Measurements from ENCODE around the gene ATP8A2. TPM values are rescaled to one million over a fixed set of nuclear protein-coding genes. Genes with fewer than 3 reads are reported as not detected.
"Not testable (repeated sequence)": the region's sequence is repeated elsewhere in the genome, so short reads cannot be mapped to it uniquely, and the experiment has no call there.

The ATP8A2 gene
- total RNA-seq, 2 experiments from 2014 or later: 1.6 to 1.7 TPM

DNA sequence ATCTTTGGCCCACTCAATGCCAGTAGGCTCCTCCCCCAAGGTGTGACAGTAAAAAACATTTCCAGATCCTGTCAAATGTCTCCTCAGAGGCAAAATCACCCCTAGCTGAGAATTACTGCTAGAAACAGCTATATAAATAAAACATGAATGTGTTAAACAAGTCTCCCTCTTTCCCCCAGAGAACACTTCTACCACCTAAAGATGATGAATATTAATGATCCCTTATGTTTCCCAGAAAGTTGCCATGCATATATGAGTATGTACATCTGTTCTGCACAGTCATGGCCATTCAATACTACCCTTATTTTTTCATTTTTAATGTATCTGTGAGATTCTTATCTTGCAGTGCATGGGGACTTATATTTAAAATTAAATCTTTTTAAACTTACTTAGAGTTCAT is 450.0 kb downstream of the ATP8A2 start:
- no peaks in the 10 kb centered on the region for H3K4me1 Mint-ChIP-seq
- H3K4me3 Mint-ChIP-seq: no peak overlapping the region
- no peaks in the 10 kb centered on the region for H3K27me3 Mint-ChIP-seq
- no peak for DNase-seq
- H3K36me3 Mint-ChIP-seq: no peaks in the 10 kb centered on the region
- no peak overlapping the region for H3K27ac Mint-ChIP-seq
- H3K9me3 Mint-ChIP-seq: peaks cover 2% of the 10 kb centered on the region

DNA sequence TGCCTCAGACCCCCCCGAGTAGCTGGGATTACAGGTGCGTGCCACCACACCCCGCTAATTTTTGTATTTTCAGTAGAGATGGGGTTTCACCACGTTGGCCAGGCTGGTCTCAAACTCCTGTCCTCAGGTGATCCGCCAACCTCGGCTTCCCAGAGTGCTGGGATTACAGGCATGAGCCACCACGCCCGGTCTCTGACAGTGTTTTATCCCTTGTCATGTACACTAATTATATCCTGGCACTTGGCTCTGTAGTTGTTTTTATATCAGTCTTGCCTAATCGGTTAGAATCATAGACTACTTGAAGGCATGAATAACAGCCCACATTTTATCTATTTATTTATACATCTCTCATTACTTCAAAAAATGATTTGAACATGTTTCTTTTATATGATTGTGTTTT is 455.4 kb downstream of the ATP8A2 start:
- H3K27ac Mint-ChIP-seq, H3K4me3 Mint-ChIP-seq, H3K9me3 Mint-ChIP-seq, H3K36me3 Mint-ChIP-seq, DNase-seq, H3K4me1 Mint-ChIP-seq, H3K27me3 Mint-ChIP-seq: not testable (repeated sequence)

DNA sequence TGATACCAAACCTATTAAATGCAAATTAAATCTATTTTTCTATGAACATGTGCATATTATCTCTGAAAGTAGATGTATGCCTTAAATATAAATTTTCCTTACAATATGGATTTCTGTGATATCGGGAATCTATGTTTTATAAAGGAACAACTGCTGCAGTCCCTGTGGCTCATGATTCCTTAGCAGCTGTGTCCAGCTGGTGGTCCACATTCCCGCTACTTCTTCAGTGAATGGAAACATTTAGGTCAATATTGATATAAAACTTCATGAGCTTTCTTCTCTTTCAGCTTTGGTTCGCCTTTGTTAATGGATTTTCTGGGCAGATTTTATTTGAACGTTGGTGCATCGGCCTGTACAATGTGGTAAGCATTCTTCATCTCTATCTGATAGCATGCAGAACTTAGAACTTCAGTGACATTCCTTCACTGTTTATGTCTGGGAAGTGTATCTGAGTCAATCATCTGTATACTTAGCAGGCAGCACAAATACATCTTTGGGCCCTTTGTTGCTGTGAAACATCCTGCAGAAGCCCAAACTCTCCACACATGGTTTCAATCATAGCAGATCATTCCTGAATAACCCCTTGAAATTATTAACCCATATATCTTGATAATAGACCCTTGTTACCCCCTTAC is 456.2 kb downstream of the ATP8A2 start:
- DNase-seq: no peak
- H3K27ac Mint-ChIP-seq: no peak overlapping the region
- H3K4me1 Mint-ChIP-seq: no peaks in the 10 kb centered on the region
- H3K9me3 Mint-ChIP-seq: peaks cover 2% of the 10 kb centered on the region
- H3K4me3 Mint-ChIP-seq: no peak overlapping the region
- no peaks in the 10 kb centered on the region for H3K36me3 Mint-ChIP-seq
- no peaks in the 10 kb centered on the region for H3K27me3 Mint-ChIP-seq

DNA sequence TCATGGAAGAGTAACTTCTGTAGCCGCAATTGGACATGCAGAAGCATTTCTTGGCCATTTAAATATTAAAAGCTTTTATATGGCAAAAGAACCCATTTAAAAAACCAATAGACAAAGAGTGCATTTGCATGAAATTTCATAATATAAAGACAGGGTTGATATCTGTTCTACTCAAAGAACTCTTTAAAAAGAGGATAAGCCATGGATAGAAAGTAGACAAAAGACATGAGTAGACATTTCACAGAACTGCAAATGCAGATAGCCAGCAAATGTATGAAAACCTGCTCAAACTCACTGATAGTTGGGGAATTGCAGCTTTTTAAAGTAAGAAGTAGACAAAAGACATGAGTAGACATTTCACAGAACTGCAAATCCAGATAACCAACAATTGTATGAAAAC is 462.0 kb downstream of the ATP8A2 start:
- Mint-ChIP-seq H3K4me3 (no peak overlapping the region), H3K27ac (no peak overlapping the region)

DNA sequence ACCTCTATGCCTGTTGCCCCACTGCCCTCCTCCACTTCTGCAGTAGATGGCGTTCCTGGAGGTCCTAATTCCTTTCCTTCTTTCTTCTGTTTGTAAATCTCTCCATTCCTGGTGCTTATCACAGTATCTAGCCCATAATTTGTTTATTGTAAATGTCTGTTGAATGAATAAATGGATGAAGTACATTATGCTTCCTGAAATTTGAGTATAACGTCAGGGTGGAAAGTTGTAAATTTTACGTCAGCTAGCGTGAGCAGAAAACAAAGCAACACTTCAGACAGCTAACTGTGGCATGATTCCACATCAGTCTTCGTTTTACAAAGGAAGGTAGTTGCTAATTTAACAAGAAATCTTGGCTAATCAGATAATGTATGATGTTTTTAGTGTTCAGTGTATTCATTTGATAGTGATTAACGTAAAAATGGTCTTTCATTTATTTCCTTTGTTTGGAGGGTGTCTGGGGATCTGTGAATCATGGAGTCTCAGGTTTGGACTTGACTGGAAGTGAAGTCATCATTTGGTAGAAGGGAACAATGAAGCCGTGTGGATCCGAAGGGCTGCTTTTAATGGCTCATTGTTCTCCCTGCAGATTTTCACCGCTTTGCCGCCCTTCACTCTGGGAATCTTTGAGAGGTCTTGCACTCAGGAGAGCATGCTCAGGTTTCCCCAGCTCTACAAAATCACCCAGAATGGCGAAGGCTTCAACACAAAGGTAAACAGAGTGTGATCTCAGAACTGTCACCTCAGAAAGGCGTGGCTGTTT is 465.0 kb downstream of the ATP8A2 start:
- no peak overlapping the region for H3K4me3 Mint-ChIP-seq
- H3K27me3 Mint-ChIP-seq: no peaks in the 10 kb centered on the region
- DNase-seq: no peak
- H3K36me3 Mint-ChIP-seq: no peaks in the 10 kb centered on the region
- H3K9me3 Mint-ChIP-seq: no peaks in the 10 kb centered on the region
- no peak overlapping the region for H3K27ac Mint-ChIP-seq
- peaks cover 2% of the 10 kb centered on the region for H3K4me1 Mint-ChIP-seq

More for the DNA sequence above, 462.0 kb downstream of the ATP8A2 start:
- Mint-ChIP-seq H3K36me3 (no peaks in the 10 kb centered on the region), H3K9me3 (no peaks in the 10 kb centered on the region), H3K4me1 (no peaks in the 10 kb centered on the region), H3K27me3 (no peaks in the 10 kb centered on the region)
- DNase-seq: no peak

DNA sequence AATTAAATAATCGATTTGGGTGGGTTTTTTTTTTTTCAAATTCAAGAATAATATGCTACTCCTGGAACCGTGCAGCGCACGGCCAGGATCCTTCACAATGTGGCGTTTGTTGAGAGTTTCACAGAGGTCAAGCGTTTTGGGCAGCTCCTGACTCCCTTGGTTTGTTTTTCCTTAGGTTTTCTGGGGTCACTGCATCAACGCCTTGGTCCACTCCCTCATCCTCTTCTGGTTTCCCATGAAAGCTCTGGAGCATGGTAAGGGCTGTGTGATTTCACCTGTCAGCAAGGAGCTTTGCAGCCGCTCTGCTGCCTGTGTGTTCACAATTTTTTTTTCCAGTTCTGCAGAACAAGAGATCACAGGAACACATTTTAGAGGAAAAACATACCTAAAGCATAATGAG is 467.6 kb downstream of the ATP8A2 start:
- Mint-ChIP-seq H3K4me1 (peaks cover 2% of the 10 kb centered on the region), H3K36me3 (no peaks in the 10 kb centered on the region)
- no peak for DNase-seq

DNA sequence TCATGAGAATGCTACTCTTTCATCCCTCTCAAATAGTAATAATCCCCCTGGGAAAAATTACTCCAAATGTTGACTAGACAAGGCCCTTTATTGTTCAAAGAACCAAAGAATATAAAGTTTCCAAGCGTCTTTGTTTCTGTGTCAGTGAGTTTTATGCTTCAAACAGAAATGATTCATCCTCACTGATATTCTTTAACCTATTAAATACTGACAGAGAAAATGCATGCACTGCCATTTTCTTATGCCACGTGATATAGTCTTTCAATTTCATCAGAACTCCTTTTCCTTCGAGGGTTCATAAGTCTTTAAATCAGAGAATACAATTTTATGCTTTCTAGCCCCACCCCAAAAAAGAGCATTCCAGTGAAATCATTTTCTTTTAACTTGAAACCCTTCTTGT is 468.5 kb downstream of the ATP8A2 start:
- H3K36me3 Mint-ChIP-seq: no peaks in the 10 kb centered on the region
- H3K27me3 Mint-ChIP-seq: no peaks in the 10 kb centered on the region
- H3K9me3 Mint-ChIP-seq: no peaks in the 10 kb centered on the region
- DNase-seq: no peak
- H3K4me3 Mint-ChIP-seq: no peak overlapping the region
- H3K4me1 Mint-ChIP-seq: peaks cover 6% of the 10 kb centered on the region
- no peak overlapping the region for H3K27ac Mint-ChIP-seq

More for the DNA sequence above, 467.6 kb downstream of the ATP8A2 start:
- H3K9me3 Mint-ChIP-seq: no peaks in the 10 kb centered on the region
- H3K4me3 Mint-ChIP-seq: no peak overlapping the region
- H3K27me3 Mint-ChIP-seq: no peaks in the 10 kb centered on the region
- H3K27ac Mint-ChIP-seq: no peak overlapping the region

DNA sequence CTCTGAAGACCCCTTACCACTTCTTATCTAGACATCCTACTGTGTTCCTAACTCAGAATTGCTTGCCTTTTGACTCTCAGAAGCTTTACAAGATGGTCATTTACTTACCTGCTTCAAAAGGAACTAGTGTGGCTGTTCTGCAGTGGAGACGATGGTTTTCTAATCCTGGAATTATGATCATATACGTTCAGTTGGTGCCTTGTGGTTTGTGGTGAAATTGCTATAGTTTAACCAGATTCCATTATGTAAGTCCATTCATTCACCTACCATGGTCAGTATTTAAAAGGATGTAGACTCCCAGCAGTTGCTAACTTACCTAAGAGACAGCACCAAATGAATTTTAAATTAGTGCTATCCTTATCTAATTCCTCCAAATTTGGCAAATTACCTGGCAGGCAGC is 469.2 kb downstream of the ATP8A2 start:
- Mint-ChIP-seq H3K4me3 (no peak overlapping the region), H3K27ac (no peak overlapping the region), H3K27me3 (no peaks in the 10 kb centered on the region), H3K36me3 (no peaks in the 10 kb centered on the region), H3K4me1 (peaks cover 6% of the 10 kb centered on the region), H3K9me3 (no peaks in the 10 kb centered on the region)
- no peak for DNase-seq

DNA sequence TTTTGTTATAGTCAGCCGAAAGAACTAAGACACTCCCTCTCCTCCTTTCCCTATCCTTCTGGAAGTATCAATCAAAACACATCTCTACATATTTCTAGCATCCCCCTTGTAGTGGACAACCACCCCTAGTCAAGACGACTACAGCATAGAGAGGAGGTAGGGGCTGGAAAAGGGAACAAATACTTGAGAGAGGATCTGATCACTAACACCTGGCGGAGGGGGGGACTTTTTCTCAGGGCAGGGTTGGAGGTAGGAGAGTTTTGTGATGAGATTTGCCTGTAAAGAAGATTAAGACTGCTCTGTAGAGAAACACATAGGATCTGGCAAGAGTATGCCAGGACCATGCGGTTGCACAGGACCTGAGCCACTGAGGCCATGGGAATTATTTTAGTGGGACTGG is 471.9 kb downstream of the ATP8A2 start:
- no peak overlapping the region for H3K27ac Mint-ChIP-seq
- DNase-seq: no peak
- H3K9me3 Mint-ChIP-seq: no peaks in the 10 kb centered on the region
- H3K4me3 Mint-ChIP-seq: no peak overlapping the region
- H3K36me3 Mint-ChIP-seq: no peaks in the 10 kb centered on the region
- peaks cover 25% of the 10 kb centered on the region for H3K4me1 Mint-ChIP-seq
- no peaks in the 10 kb centered on the region for H3K27me3 Mint-ChIP-seq

DNA sequence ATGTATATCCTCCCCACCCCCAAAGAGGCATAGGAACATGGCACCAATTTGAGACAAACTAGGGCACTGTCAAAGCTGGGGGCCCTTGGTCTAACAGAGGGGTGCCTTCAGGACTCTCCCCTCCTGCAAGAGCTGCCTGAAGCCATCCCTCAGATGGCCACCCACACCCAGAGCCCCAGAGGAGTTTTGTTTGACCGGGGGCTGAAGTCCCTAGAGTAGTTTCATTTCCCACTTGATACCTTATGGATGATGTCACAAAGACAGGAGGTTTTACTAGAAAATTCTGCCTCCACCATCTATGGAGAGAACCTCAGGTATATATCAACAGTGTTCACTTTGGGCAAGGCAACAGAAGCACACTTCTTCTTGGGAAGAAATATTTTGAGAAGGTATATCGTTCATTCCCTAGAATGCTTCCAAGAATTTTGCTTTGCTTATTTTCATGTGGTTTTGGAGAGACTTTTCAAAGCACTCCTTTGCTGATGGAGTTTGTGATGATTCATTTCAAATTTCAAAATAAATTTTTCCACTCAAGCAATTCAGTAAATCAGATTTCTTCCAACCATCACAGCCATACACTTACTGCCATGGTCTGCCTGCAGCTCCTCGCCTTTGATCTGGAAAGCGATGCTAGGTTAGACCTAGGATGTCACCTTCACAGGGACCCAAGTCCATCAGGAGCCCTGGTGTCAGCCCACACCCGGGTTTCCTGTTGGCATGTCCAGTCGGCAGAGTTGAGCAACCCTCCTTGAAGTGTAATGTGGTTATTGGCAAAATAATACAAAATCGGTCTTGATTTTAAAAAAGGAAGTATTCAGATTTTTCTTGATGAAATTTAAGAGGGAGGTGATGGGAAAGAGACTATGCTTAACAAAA is 473.0 kb downstream of the ATP8A2 start:
- H3K27me3 Mint-ChIP-seq: no peaks in the 10 kb centered on the region
- H3K36me3 Mint-ChIP-seq: no peaks in the 10 kb centered on the region
- H3K9me3 Mint-ChIP-seq: no peaks in the 10 kb centered on the region
- peaks cover 30% of the 10 kb centered on the region for H3K4me1 Mint-ChIP-seq
- H3K4me3 Mint-ChIP-seq: no peak overlapping the region
- no peak for DNase-seq
- no peak overlapping the region for H3K27ac Mint-ChIP-seq

DNA sequence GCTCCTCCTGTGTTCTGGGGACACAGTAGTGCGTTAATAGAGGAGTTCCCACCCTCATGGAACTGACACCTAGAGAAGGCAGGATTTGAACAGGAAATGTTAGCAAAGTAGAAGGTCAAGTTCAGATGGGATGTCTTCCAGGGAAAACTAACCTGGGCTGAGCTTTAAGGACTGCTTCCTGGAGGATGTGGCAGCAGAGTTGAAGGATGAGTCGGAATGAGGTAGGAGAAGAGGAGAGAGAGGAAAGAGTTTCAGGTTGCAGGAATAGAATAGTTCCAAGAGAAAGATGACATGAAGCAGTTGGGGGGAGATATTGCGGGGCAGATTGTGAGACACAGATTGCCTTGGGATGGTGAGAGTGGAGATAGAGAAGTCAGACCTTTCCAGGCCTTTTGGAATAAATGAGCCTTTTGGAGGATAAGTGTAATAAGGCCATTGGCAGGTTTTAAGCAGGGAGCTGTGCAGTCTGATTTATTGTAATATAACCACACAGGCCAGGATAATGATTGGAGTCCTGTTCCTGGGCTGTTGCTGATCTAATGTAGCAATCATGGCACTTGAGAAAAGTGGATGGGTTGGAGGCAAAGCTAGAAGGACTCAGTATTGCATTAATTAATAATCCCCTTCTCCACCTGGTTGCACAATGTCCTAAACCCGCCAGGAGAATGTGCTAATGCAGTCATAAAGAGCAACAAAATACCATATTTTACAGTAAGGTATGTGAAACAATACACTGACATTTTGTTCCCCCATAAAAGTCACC is 474.6 kb downstream of the ATP8A2 start:
- no peak for DNase-seq
- H3K27me3 Mint-ChIP-seq: no peaks in the 10 kb centered on the region
- no peaks in the 10 kb centered on the region for H3K36me3 Mint-ChIP-seq
- H3K4me3 Mint-ChIP-seq: no peak overlapping the region
- no peak overlapping the region for H3K27ac Mint-ChIP-seq
- peaks cover 29% of the 10 kb centered on the region for H3K4me1 Mint-ChIP-seq
- no peaks in the 10 kb centered on the region for H3K9me3 Mint-ChIP-seq

DNA sequence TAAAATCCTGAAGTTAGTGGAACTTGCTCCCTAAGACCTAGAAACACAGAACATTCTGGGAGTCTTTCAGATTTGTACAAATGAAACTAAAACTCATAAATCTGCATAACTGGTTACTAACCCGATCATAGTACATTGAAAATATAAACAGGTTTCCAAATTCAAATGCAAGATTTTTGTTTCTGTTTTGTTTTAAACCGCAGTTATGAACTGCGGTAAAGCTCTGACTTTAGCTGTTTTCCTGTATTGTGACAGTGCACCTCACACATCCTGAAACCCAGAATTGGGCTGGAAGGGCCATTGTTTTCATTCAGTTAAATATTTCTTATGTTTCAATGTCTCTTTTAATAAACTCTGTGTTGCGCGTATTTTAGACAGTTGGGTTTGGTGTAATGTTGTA is 475.4 kb downstream of the ATP8A2 start:
- Mint-ChIP-seq H3K36me3 (no peaks in the 10 kb centered on the region), H3K27ac (no peak overlapping the region), H3K4me3 (no peak overlapping the region), H3K4me1 (peaks cover 29% of the 10 kb centered on the region), H3K9me3 (no peaks in the 10 kb centered on the region), H3K27me3 (no peaks in the 10 kb centered on the region)
- no peak for DNase-seq

DNA sequence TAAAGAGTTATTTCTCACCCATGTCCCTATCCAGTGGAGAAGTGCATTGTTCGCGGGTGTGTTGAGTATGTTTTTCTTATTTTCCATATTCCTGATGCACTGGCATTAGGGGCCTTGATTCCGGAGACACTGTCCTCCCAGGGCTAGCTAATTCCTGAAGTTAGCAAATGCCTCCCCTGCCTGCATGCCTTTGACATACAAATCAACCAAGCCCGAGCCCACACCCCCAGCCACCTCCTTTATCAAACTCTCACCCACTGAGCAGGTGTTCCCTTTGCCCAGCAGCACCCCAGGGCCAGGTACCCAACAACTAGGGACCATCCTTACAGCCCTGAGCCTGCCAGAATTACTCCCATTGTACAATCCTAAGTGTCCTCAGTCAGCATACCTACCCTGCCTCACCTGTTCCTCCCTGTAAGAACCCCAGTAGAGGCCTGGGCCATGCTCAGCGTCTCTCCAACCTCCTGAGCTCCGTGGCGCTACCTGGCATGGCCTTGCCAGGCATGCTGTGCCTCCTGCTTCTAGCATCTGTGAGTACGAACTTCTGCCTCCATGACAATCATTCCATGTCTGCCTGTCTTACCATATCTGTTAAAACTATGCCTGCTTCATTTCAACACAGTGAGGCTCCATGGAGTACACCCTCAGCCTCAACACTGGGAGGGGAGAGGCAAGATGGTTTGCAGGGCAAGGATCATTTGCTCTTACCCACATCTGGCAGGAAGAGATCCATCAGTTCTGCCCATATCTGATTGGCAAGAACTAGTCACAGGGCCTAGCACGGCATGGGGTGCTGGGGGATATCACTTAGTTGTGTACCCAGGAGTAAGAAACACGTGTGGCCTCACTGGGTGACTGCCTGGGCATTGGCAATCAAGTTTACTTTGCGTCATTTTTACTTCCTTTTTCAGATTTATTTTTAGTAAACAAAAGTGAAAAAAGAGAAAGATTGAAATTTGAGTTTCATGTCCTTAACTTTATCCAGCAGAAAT is 476.2 kb downstream of the ATP8A2 start:
- no peak for DNase-seq
- Mint-ChIP-seq H3K4me1 (peaks cover 29% of the 10 kb centered on the region), H3K36me3 (no peaks in the 10 kb centered on the region), H3K27ac (no peak overlapping the region), H3K27me3 (no peaks in the 10 kb centered on the region), H3K9me3 (no peaks in the 10 kb centered on the region), H3K4me3 (no peak overlapping the region)

Data from activated naive CD8-positive, alpha-beta T cell treated with anti-CD3 and anti-CD28 coated beads for 36 hours (primary cell).